Measurements from ENCODE around the gene SLC34A3.

- TF ChIP-seq POLR2AphosphoS5 (IDR thresholded peaks at IDR 0.05; ENCODE audit: low read depth, low read length) (no peak), REST (IDR thresholded peaks at IDR 0.05; ENCODE audit: insufficient read depth in 1 of 2, low read depth in 2 of 2, low read length in 2 of 2) (no peak)
Observed at GRCh38 chr9:137252555-137253506, 22.1 kb downstream of the SLC34A3 start.

Data from PFSK-1 (cell line).